Measurements from ENCODE around the gene HHATL.

DNA sequence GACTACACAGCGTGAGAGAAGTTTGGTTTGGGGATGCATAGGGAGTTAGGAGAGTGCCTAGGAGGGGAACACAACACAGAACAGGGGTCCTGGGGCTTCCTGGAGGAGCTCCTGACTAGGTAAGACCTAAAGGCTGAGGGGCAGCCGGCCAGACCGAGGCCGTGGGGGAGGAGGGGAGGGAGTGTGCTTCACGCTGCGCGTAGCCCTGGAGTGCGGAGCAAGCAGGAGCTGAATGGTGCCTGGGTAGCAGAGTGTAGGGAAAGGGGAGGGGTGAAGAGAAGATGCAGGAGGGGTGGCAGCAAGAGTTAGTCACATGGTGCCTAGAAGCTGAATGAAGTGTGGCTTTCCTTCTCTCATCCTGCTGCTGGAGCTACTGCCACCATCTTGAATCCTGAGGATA lies 32.4 kb upstream of the HHATL start:
- TF ChIP-seq, protein P1, sequence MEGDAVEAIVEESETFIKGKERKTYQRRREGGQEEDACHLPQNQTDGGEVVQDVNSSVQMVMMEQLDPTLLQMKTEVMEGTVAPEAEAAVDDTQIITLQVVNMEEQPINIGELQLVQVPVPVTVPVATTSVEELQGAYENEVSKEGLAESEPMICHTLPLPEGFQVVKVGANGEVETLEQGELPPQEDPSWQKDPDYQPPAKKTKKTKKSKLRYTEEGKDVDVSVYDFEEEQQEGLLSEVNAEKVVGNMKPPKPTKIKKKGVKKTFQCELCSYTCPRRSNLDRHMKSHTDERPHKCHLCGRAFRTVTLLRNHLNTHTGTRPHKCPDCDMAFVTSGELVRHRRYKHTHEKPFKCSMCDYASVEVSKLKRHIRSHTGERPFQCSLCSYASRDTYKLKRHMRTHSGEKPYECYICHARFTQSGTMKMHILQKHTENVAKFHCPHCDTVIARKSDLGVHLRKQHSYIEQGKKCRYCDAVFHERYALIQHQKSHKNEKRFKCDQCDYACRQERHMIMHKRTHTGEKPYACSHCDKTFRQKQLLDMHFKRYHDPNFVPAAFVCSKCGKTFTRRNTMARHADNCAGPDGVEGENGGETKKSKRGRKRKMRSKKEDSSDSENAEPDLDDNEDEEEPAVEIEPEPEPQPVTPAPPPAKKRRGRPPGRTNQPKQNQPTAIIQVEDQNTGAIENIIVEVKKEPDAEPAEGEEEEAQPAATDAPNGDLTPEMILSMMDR (IDR thresholded peaks at IDR 0.05): no peak
- no peak for TF ChIP-seq POLR2A (IDR thresholded peaks at IDR 0.05)

Measured in uterus (tissue), 2 donors.